Aorta (tissue), 5 donors: ENCODE results near the gene ZNF682. TPM values are rescaled to one million over a fixed set of nuclear protein-coding genes. Genes with fewer than 3 reads are reported as not detected.
A peak's percentile ranks its signal among the peaks of the same experiment; 100 is the strongest.
"Not testable (repeated sequence)": the region's sequence is repeated elsewhere in the genome, so short reads cannot be mapped to it uniquely, and the experiment has no call there.

Source experiments
- ATAC-seq: fragments of 200-7000 bp; cut with Tn5 transposase; one replicate; pipeline ENCODE4 v1.9.1; 2022; ENCODE audit warnings: moderate library complexity; ENCODE audit not compliant: low FRiP score
- DNase-seq, 2 donors: peaks; one replicate each; pipeline ENCODE4 v3.0.0-alpha.2; 2020
- H3K27ac ChIP-seq, 2 donors: one replicate each; pipeline ENCODE4 v1.5.1; 2013; ENCODE audit warnings: low read length in 2 of 2, mild to moderate bottlenecking in 2 of 2, moderate library complexity in 2 of 2, control low read depth in 1 of 2, inconsistent platforms in 1 of 2, low read depth in 1 of 2
- H3K27me3 ChIP-seq, 2 donors: one replicate each; pipeline ENCODE4 v1.6.1; 2013; ENCODE audit warnings: control low read depth in 1 of 2, low read length in 1 of 2, mild to moderate bottlenecking in 1 of 2, moderate library complexity in 1 of 2; ENCODE audit not compliant: insufficient read depth in 2 of 2, control insufficient read depth in 1 of 2
- H3K36me3 ChIP-seq, 2 donors: one replicate each; pipeline ENCODE4 v1.6.1; 2013; ENCODE audit warnings: control low read depth in 1 of 2, low read length in 1 of 2, mild to moderate bottlenecking in 1 of 2; ENCODE audit not compliant: insufficient read depth in 2 of 2, control insufficient read depth in 1 of 2
- H3K4me1 ChIP-seq, 2 donors: one replicate each; pipeline ENCODE4 v1.6.1; 2013; ENCODE audit warnings: low read length in 2 of 2, control low read depth in 1 of 2, mild to moderate bottlenecking in 1 of 2, moderate library complexity in 1 of 2; ENCODE audit not compliant: insufficient read depth in 2 of 2, control insufficient read depth in 1 of 2
- H3K4me3 ChIP-seq, 2 donors: one replicate each; pipeline ENCODE4 v1.5.1; 2013; ENCODE audit warnings: low read length in 2 of 2, control low read depth in 1 of 2, mild to moderate bottlenecking in 1 of 2
- H3K9me3 ChIP-seq: one replicate; pipeline ENCODE4 v1.6.1; 2013; ENCODE audit warnings: mild to moderate bottlenecking, low read length; ENCODE audit not compliant: control insufficient read depth
- WGBS, 2 donors: extraction: QIAGEN DNeasy Blood & Tissue Kit; methylation state at CpG; one replicate each; pipeline ENCODE4 v1.1.7; 2013; 5-methylcytosine and 5-hydroxymethylcytosine counted together
- intact Hi-C, 2 donors: fragments of 100-400 bp; cut with DNase I; formaldehyde crosslinking; loops; one replicate each; pipeline versions ENCODE4 v1.14.2 to v1.15.0; 2022
- polyA plus RNA-seq, 2 donors: library from polyadenylated mRNA; stranded (reverse); fragments of 200-250 nt; gene quantifications; one replicate each; pipeline ENCODE4 v1.2.3, GENCODE V29; 2013
- total RNA-seq, 2 donors: library from RNA; stranded (reverse); fragmentation: NEBNext Ultra II Directional; extraction: Animal tissue kit (Norgen Biotek cat#: 25700); gene quantifications; one replicate each; pipeline ENCODE4 v1.2.1, GENCODE V29; 2021
- donor health status: healthy with polysubstance abuse.
- donor health status: Bipolar disorder and iron deficiency.
- donor health status: DM: no; HTN: no; CAD: no.
- donor health status: DM: no; HTN: no; CAD: no.
- donor health status: DM: yes; HTN: yes; CAD: no.

ZNF682 gene
- total and polyA plus RNA-seq, 4 donors, result 2.1 to 7.5 (median 3.2) TPM

GRCh38 chr19:19959151-19959799, 80.0 kb downstream of the ZNF682 start:
- H3K27me3 ChIP-seq, H3K4me1 ChIP-seq, H3K36me3 ChIP-seq, H3K9me3 ChIP-seq, ATAC-seq, H3K27ac ChIP-seq, H3K4me3 ChIP-seq: not testable (repeated sequence)
- WGBS, 2 donors, result 12 to 15% methylated on average over 9 of the region's 9 CpGs
- peak; percentile 83 to 89 for DNase-seq
- intact Hi-C loops, result loop anchor here in 1 of 2 donors (2.0 kb wide), 1 partner anchor 426 kb away; no protein-coding TSS in a partner anchor

DNA sequence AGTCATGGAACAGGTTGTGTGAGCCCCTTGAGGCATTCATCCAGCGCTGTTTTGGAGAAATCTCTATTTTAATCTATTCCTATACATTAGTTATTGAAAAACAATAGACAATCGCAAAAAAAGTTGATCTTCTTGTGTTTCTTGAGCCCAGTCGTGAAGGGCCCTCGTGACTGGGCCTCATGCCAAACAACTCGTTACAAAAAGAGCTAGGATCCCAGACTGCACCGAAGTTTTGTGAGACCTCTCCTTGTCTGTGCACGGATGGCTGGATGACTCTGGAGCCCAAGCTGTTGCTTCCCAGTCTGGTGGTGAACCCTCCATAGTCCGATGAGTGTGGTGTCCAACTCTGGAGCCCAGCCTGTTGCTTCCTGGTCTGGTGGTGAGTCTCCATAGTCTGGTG, 81.5 kb downstream of the ZNF682 start:
- H3K36me3 ChIP-seq, H3K9me3 ChIP-seq, DNase-seq, H3K4me3 ChIP-seq, H3K27ac ChIP-seq, H3K4me1 ChIP-seq, H3K27me3 ChIP-seq, ATAC-seq: not testable (repeated sequence)
- intact Hi-C loops, result loop anchor here in 1 of 2 donors (2.0 kb wide), 1 partner anchor 425 kb away; no protein-coding TSS in a partner anchor
- 80 to 82% methylated on average over 8 of the region's 8 CpGs for WGBS, 2 donors

DNA sequence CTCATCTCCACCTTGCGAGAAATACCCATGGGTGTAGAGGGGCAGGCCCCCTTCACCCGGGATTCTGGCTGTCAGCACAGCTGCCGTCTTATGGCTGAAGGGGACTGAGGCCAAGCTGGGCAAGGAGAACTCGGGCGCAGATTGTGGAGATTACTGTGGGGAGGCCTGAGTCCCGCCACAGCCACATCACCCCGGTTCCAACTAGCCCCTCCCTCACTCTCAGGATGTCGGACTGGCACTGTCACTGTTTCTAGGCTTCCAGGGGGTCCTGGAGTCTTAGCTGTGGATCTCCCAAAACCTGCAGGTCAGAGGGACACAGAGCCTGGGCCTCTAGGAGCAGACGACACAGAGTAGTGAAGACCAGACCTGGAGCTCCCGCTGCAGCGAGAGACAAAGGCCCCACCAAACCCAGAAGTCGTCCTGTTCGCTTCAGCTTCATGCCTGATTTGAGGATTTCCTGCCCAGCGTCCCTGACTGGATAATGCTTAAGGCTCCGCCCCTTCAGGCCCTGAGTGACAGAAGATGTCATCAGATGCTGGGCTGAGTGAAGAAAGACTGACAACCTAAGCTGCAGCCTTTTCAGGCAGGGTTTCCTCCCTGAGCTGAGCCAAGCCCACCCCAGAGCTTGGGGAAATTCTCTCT, 82.8 kb downstream of the ZNF682 start:
- Histone ChIP-seq H3K4me3 (no peak overlapping the region), H3K27ac (no peak overlapping the region), H3K9me3 (no peaks in the 10 kb centered on the region), H3K4me1 (no peaks in the 10 kb centered on the region), H3K36me3 (no peaks in the 10 kb centered on the region), H3K27me3 (no peaks in the 10 kb centered on the region)
- DNase-seq, result no peak
- WGBS, 2 donors, result 42 to 45% methylated on average over 15 of the region's 15 CpGs
- no peak for ATAC-seq
- intact Hi-C loops, result no loop called here

DNA sequence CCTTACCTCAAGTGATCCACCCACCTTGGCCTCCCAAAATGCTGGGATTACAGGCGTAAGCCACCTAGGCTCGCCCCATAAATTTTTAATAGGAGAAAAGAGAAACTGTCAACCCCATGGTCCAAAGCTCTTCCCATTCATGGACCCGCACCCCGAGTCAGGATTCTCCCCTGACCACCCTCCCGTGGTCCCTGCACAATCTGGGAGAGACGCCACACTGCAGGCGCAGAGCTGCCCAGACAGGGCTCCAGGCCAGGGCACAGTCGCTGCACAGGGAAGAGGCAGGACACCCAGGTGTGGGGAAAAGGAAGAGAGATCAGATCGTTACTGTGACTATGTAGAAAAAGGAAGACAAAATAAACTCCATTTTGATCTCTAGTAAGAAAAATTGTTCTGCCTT, 84.1 kb downstream of the ZNF682 start:
- Histone ChIP-seq H3K9me3 (no peaks in the 10 kb centered on the region), H3K27me3 (no peaks in the 10 kb centered on the region), H3K4me1 (no peaks in the 10 kb centered on the region), H3K4me3 (no peak overlapping the region), H3K36me3 (no peaks in the 10 kb centered on the region), H3K27ac (no peak overlapping the region)
- ATAC-seq, result no peak
- 91 to 95% methylated on average over 9 of the region's 9 CpGs for WGBS, 2 donors
- DNase-seq, result no peak
- intact Hi-C loops, result no loop called here

Other genes starting within 250 kb of the ZNF682 start
- gene ZNF506, start 217.8 kb downstream of the ZNF682 start, total RNA-seq, result 10 to 100 TPM; 28.8 to 37.7 TPM
- 1 to 10 TPM; 4.1 to 7.8 TPM for gene ZNF506, start 217.8 kb downstream of the ZNF682 start, polyA plus RNA-seq
- 10 to 100 TPM in 1 of 2 donors, 1 to 10 TPM in 1; 5.4 to 12.6 TPM for gene ZNF253, start 173.6 kb downstream of the ZNF682 start, total RNA-seq
- 1 to 10 TPM; 2.8 to 4.0 TPM for gene ZNF253, start 173.6 kb downstream of the ZNF682 start, polyA plus RNA-seq
- gene ZNF93, start 138.6 kb downstream of the ZNF682 start, total RNA-seq, result 1 to 10 TPM; 3.9 to 4.1 TPM
- 1 to 10 TPM in 1 of 2 donors, under 1 TPM in 1; 0.50 to 1.9 TPM for gene ZNF93, start 138.6 kb downstream of the ZNF682 start, polyA plus RNA-seq
- 1 to 10 TPM; 2.4 to 6.5 TPM for gene ZNF90, start 38.5 kb upstream of the ZNF682 start, total RNA-seq
- gene ZNF90, start 38.5 kb upstream of the ZNF682 start, polyA plus RNA-seq, result 1 to 10 TPM in 1 of 2 donors, under 1 TPM in 1; 0.25 to 1.6 TPM
- 1 to 10 TPM; 4.1 to 7.4 TPM for gene ZNF486, start 127.7 kb upstream of the ZNF682 start, total RNA-seq
- 1 to 10 TPM; 2.3 to 4.1 TPM for gene ZNF486, start 127.7 kb upstream of the ZNF682 start, polyA plus RNA-seq